Gastrocnemius medialis (tissue), 4 donors: ENCODE data around the gene CGGBP1. TPM values are rescaled to one million over a fixed set of nuclear protein-coding genes. Genes with fewer than 3 reads are reported as not detected.

Experiments used
- ATAC-seq, 2 donors: fragments of 150-250 bp; one replicate each; pipeline ENCODE4 v1.9.1; 2016
- DNase-seq, 2 donors: peaks; one replicate each; pipeline ENCODE4 v3.0.0-alpha.2; 2019
- H3K27ac ChIP-seq, 4 donors: fragments of 200-600 bp; sonication (generic); 1 replicate in 1 of 4; 2 replicates in 3 of 4; pipeline ENCODE4 v1.5.1; 2016 to 2018; ENCODE audit warnings: mild to moderate bottlenecking in 2 of 4, moderate library complexity in 1 of 4
- H3K27me3 ChIP-seq, 3 donors: fragments of 200-600 bp; sonication (generic) in 2 of 3; 1 replicate in 1 of 3; 2 replicates in 2 of 3; pipeline versions ENCODE4 v1.5.1 to v1.6.0; 2016 to 2019; ENCODE audit warnings: mild to moderate bottlenecking in 1 of 3, moderate library complexity in 1 of 3
- H3K36me3 ChIP-seq, 2 donors: fragments of 200-600 bp; sonication (generic) in 1 of 2; one replicate each; pipeline ENCODE4 v1.5.1; 2017 to 2018
- H3K4me1 ChIP-seq, 2 donors: fragments of 200-600 bp; sonication (generic) in 1 of 2; one replicate each; pipeline ENCODE4 v1.5.1; 2016 to 2017; ENCODE audit warnings: mild to moderate bottlenecking in 2 of 2
- H3K4me3 ChIP-seq, 4 donors: fragments of 200-600 bp; sonication (generic) in 3 of 4; 1 replicate in 1 of 4; 2 replicates in 3 of 4; pipeline ENCODE4 v1.5.1; 2016 to 2019; ENCODE audit warnings: mild to moderate bottlenecking in 2 of 4
- H3K9me3 ChIP-seq, 3 donors: fragments of 200-600 bp; sonication (generic) in 2 of 3; 1 replicate in 1 of 3; 2 replicates in 2 of 3; pipeline ENCODE4 v1.5.1; 2016 to 2019
- POLR2A ChIP-seq, 2 donors: fragments of 450-650 bp; IDR thresholded peaks; one replicate each; pipeline ENCODE4 v1.6.1; 2017; ENCODE audit warnings: antibody characterized with exemption in 2 of 2, mild to moderate bottlenecking in 2 of 2, moderate library complexity in 2 of 2
- in situ Hi-C, 4 donors: fragments of 200-750 bp; cut with MboI; loops; one replicate each; pipeline versions ENCODE4 v1.15.0 to v1.8.0; 2017; ENCODE audit warnings: low sequenced_read_pairs in 4 of 4
- intact Hi-C: fragments of 100-400 bp; cut with DNase I; formaldehyde crosslinking; loops from one replicate; pipeline ENCODE4 v1.15.1; 2023; ENCODE audit warnings: low total_unique reads
- total RNA-seq, 4 donors: library from RNA; depleted of rRNA; stranded (reverse); fragments of >200 nt; gene quantifications; one replicate each; pipeline versions ENCODE4 v1.1.0 to v1.2.3, GENCODE V29; 2016
- TF ChIP-seq, protein P1 (sequence below), 5 experiments: fragments of 450-650 bp in 3 of 5; fragments of 200-600 bp in 2 of 5; sonication (generic) in 2 of 5; IDR thresholded peaks in 4 of 5; conservative IDR thresholded peaks in 1 of 5; 1 replicate in 4 of 5; 2 replicates in 1 of 5; pipeline ENCODE4 v1.5.1; 2016 to 2019; ENCODE audit warnings: antibody characterized with exemption in 5 of 5, mild to moderate bottlenecking in 3 of 5, moderate library complexity in 3 of 5

Gene CGGBP1
- total RNA-seq, 4 donors from 2014 or later: 25.9 to 47.3 (median 41.7) TPM

- Histone ChIP-seq H3K36me3 (no peaks in the 10 kb centered on the region), H3K27ac (no peak overlapping the region), H3K9me3 (no peaks in the 10 kb centered on the region), H3K27me3 (no peaks in the 10 kb centered on the region), H3K4me1 (no peaks in the 10 kb centered on the region), H3K4me3 (no peak overlapping the region)
- DNase-seq (no peak), ATAC-seq (no peak)
- in situ Hi-C loops (loop anchor here in 1 of 4 donors (25.0 kb wide), 1 partner anchor 651 kb away; no protein-coding TSS in a partner anchor), intact Hi-C loops (no loop called here)
- TF ChIP-seq POLR2A (IDR thresholded peaks at IDR 0.05): no peak
- TF ChIP-seq, protein P1, sequence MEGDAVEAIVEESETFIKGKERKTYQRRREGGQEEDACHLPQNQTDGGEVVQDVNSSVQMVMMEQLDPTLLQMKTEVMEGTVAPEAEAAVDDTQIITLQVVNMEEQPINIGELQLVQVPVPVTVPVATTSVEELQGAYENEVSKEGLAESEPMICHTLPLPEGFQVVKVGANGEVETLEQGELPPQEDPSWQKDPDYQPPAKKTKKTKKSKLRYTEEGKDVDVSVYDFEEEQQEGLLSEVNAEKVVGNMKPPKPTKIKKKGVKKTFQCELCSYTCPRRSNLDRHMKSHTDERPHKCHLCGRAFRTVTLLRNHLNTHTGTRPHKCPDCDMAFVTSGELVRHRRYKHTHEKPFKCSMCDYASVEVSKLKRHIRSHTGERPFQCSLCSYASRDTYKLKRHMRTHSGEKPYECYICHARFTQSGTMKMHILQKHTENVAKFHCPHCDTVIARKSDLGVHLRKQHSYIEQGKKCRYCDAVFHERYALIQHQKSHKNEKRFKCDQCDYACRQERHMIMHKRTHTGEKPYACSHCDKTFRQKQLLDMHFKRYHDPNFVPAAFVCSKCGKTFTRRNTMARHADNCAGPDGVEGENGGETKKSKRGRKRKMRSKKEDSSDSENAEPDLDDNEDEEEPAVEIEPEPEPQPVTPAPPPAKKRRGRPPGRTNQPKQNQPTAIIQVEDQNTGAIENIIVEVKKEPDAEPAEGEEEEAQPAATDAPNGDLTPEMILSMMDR (IDR thresholded peaks at IDR 0.05 in 4 of 5, conservative IDR thresholded peaks at IDR 0.05 in 1 of 5): no peak
Measured at GRCh38 chr3:88013592-88013991, 45.2 kb downstream of the CGGBP1 start.

GRCh38 chr3:88010810-88011209, 48.0 kb downstream of the CGGBP1 start:
- no peaks in the 10 kb centered on the region for H3K27me3 ChIP-seq
- ATAC-seq (no peak), DNase-seq (no peak)
- H3K4me3 ChIP-seq: no peak overlapping the region
- H3K9me3 ChIP-seq: no peaks in the 10 kb centered on the region
- TF ChIP-seq POLR2A (IDR thresholded peaks at IDR 0.05): no peak
- TF ChIP-seq, protein P1 (IDR thresholded peaks at IDR 0.05 in 4 of 5, conservative IDR thresholded peaks at IDR 0.05 in 1 of 5): no peak
- H3K4me1 ChIP-seq: no peaks in the 10 kb centered on the region
- in situ Hi-C loops (loop anchor here in 1 of 4 donors (25.0 kb wide), 1 partner anchor 649 kb away; no protein-coding TSS in a partner anchor), intact Hi-C loops (no loop called here)
- no peak overlapping the region for H3K27ac ChIP-seq
- no peaks in the 10 kb centered on the region for H3K36me3 ChIP-seq

DNA sequence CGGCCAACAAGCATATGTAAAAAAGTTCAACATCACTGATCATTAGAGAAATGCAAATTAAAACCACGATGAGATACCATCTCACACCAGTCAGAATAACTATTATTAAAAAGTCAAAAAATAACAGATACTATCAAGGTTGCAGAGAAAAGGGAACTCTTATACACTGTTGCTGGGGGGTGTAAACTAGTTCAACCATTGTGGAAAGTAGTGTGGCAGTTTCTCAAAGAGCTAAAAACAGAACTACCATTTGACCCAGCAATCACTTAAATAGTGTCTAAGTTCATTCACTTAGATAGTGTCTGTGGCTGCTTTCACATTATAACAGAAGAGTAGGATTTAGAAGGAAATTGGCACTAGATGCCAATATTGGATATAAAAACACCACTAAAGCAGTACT, 49.7 kb downstream of the CGGBP1 start:
- H3K4me1 ChIP-seq: no peaks in the 10 kb centered on the region
- intact Hi-C loops (no loop called here), in situ Hi-C loops (loop anchor here in 1 of 4 donors (25.0 kb wide), 1 partner anchor 647 kb away; no protein-coding TSS in a partner anchor)
- H3K36me3 ChIP-seq: no peaks in the 10 kb centered on the region
- no peak for TF ChIP-seq POLR2A (IDR thresholded peaks at IDR 0.05)
- TF ChIP-seq, protein P1 (IDR thresholded peaks at IDR 0.05 in 4 of 5, conservative IDR thresholded peaks at IDR 0.05 in 1 of 5): no peak
- H3K27me3 ChIP-seq: no peaks in the 10 kb centered on the region
- no peak overlapping the region for H3K27ac ChIP-seq
- H3K9me3 ChIP-seq: no peaks in the 10 kb centered on the region
- H3K4me3 ChIP-seq: no peak overlapping the region
- ATAC-seq (no peak), DNase-seq (no peak)

GRCh38 chr3:88005066-88005465, 53.7 kb downstream of the CGGBP1 start:
- Histone ChIP-seq H3K36me3 (no peaks in the 10 kb centered on the region), H3K27me3 (no peaks in the 10 kb centered on the region), H3K4me3 (no peak overlapping the region), H3K9me3 (no peaks in the 10 kb centered on the region), H3K27ac (no peak overlapping the region), H3K4me1 (no peaks in the 10 kb centered on the region)
- no peak for TF ChIP-seq POLR2A (IDR thresholded peaks at IDR 0.05)
- TF ChIP-seq, protein P1 (IDR thresholded peaks at IDR 0.05 in 4 of 5, conservative IDR thresholded peaks at IDR 0.05 in 1 of 5): no peak
- DNase-seq (no peak), ATAC-seq (no peak)
- in situ Hi-C loops: loop anchor here in 1 of 4 donors (25.0 kb wide), 1 partner anchor 643 kb away; no protein-coding TSS in a partner anchor
- intact Hi-C loops: no loop called here
